Stimulated activated CD8-positive, alpha-beta memory T cell treated with anti-CD3 and anti-CD28 coated beads, Interleukin-15, amount 100 ng/mL, for 48 hours (primary cell): ENCODE measurements around the gene SOCS3.

ENCODE experiments used
- DNase-seq, 2 donors: peaks; one replicate each; pipeline ENCODE4 v3.0.0-alpha.2; 2020; ENCODE audit warnings: low read depth in 2 of 2

SOCS3 gene, protein sequence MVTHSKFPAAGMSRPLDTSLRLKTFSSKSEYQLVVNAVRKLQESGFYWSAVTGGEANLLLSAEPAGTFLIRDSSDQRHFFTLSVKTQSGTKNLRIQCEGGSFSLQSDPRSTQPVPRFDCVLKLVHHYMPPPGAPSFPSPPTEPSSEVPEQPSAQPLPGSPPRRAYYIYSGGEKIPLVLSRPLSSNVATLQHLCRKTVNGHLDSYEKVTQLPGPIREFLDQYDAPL

DNA sequence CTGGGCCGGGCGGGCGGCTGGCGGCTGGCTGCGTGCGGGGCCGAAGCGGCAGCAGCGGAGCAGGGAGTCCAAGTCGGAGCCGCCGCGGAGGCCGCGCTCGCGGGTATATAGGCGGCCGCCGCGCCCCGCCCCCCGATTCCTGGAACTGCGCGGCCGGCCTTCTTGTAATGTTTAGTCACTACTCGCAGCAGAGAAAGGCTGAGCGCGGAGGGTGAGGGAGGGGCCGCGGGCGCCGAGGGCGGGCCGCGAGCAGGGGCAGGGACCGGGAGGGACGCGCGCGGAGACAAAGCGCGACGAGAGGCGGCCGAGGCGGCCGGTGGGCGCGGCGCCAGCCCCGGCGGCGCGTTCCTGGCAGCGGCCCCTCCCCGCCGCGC lies at the start of gene SOCS3:
Gene SOCS3 (minus strand): TSS at position 81 of the 374 bp plus-strand sequence. CDS start 982 bp downstream, outside the sequence.
- DNase-seq = peak; percentile 96 to 98

DNA sequence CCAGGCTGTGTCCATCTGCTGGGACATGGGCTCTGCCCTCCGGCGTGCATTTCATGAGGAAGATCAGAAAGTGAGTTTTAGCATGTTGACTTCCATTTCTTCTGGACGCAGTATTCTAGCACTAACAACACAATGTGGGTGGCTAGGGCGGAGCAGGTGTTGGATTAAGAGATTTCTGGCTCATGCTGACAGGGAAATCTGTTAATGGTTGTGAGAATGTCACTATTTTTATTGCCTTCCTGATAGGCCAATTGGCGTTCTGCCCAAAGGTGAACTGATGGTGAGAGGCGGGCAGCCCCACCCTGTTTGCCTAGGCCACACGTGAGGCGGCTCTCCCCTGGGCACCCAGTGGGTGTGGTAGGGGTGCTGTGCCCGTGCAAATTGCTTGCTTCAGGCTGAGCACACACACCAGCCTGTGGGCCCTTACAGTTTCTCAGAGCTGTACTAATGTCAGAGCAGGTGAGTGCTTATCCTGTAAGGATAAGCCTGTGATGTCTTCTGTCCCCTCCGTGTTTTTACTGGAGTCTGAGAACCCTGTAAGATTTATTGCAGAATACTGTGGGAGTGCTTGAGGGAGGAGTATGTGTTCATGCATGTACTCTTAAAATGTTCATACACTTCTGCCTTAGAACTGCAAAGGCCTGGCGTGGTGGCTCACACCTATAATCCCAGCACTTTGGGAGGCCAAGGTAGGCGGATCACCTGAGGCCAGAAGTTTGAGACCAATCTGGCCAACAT lies 49.5 kb upstream of the SOCS3 start:
- no peak for DNase-seq

DNA sequence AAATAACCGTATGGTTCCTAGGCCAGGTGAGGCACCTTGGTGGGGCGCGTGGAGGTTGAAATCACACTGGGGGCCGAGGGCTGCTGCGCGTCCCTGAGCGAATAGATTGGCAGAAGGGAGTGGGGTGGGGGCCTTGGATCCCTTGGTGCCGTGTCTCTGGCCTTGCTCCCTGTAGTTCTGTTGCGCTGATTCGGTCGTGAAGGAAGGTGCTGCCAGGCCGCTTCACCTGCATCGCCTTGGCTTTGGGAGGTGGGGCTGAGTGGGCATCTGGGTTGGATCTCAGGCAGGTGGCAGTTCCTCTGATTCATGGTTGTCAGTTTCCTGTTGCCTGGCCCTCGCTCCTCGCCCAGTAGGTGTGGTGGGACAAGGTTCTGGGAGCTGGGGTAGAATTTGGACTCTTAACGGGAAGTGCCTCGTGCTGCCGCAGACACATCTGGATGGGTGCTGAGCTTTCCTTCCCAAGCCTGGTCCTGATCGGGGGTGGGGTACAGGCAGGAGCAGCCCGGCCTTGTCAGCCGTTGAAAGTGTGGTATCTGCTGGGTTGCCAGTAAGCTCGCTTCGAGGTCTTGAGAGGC lies 48.7 kb upstream of the SOCS3 start:
- no peak for DNase-seq

DNA sequence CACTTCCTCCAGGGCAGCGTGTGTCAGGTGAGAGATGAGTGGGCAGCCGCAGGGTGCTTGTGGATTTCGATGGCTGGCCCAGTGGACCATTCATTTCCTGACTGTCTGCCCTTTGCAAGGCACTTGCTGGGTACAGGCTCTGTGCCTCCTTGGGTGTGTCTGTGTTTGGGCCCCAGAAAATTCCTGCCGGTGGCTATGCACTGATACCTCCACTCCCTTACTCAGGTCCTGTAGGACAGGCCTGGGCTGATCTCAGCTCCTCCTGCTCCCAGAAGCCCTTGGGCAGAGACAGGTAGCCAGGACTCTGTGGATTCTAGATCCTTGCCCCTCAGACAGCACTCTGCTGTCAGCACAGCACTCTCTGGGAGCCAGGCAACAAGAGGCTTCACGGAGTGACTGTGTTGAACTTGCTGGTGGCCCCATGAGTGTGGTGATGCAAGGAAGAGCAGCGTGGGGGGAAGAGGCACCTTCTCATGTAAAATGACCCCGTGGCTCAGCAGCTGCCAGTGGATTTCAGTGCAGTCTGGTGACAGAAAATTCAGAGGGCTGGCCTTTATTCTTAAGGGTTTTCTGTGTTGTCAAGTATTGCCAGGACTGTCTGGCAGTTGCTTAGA lies 47.6 kb upstream of the SOCS3 start:
- DNase-seq = no peak

DNA sequence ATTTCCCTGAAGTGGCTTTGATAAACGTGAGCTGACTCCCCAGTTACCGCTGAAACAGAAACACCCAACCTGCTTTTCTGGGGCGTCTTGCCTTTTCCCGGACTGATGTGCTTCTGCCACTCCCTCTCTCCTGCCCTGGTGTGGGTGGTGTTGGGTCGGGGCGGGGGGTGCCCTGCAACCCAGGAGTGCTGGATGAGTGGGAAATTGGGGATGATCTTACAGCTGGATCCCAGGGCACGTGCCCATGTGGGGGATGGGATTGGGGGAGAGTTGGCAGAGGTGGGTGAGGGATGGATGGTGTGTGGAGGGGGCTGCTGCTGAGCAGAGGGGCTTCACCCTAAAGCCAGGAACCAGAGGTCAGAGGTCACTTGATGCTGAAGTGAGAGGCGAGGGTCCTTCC lies 47.0 kb upstream of the SOCS3 start:
- no peak for DNase-seq

DNA sequence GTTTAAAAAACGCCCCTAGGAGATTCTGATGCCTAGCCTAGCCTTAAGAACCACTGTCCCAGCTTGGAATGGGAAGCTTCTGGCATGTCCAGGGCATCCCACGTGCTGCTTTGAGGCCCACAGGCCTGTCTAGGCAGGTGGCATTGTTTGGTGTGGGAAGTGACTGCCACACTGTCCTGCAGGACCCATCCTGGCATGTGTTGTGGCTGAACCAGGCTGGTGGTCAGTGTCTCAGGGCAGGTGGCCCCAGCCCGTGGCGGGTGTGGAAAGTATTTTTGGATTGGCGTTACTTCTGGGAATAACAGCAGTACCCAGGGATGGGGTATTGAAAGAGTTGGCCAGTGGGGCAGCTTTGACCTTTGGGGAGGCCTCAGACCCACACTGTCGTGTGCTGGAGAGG lies 46.5 kb upstream of the SOCS3 start:
- DNase-seq = no peak

DNA sequence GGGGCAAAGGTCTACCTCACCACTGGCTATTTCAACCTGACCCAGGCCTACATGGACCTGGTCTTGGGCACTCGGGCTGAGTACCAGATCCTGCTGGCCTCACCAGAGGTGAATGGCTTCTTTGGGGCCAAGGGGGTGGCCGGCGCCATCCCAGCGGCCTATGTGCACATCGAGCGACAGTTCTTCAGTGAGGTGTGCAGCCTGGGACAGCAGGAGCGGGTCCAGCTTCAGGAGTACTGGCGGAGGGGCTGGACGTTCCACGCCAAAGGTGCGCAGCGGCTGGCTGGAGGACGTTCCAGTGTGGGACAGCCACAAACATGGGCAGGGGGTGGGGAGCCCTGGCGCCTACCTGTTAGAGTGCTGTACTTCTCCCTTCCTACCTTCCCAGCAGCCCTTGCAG lies 43.9 kb upstream of the SOCS3 start:
- no peak for DNase-seq

DNA sequence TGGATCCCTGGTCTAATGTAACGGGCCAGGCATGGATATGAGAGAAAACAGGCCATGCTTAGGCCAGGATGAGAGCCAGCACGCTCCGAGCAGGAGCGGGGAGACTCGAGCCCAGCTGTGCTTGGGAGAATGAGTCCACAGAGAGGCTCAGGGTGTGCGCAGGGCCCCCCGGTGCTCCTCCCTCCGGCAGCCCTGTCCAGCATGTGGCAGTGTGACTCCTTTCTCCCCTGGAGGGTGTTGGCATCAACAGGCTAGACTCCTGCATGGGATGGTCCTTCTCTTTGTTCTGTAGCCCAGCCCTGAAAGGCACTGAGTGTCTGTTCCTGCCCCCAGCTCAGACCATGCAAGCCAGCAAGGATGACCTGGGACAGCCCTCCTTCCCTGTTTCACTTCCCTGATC lies 42.0 kb upstream of the SOCS3 start:
- DNase-seq = no peak

DNA sequence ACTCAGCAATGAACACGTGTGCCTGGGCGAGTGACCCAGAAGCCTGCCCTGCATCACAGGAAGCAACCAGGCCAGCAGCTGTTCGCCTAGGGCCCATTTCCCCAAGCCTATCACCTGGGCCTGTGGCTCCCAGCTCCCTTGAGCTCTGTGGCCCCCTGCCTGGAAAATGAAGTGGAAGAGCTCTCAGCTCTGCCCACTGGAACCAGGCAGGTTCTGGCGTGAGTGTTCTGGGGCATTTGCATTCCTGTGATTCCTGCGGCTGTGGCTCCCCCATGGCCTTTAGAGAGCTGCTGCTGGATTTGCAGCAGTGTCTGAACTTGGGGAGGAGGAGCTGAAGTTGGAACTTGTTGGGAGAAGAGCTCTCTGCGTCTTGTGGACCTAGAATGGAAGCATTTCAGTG lies 41.4 kb upstream of the SOCS3 start:
- no peak for DNase-seq

DNA sequence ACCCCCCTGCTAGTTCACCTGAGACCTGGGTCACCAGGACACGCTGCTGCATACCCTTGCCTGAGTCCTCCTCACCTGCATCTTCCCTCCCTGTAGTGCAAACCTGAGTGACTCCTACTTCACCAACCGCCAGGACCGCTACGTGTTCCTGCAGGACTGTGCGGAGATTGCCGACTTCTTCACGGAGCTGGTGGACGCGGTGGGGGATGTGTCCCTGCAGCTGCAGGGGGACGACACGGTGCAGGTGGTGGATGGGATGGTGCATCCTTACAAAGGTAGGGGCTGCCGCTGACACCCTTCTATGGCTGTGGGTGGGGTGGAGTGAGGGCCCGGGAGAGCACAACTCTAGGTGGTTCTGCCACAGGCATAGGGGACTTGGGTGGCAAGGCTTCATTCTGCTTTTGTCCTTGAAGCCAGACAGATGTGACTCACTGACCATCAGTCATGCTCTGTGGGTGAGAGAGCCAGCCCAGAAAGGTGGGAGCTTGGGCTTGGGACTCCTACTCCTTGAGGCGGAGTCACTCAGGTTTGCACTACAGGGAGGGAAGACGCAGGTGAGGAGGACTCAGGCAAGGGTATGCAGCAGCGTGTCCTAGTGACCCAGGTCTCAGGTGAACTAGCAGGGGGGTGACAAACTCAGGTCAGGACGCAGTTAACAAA lies 40.8 kb upstream of the SOCS3 start:
- no peak for DNase-seq

DNA sequence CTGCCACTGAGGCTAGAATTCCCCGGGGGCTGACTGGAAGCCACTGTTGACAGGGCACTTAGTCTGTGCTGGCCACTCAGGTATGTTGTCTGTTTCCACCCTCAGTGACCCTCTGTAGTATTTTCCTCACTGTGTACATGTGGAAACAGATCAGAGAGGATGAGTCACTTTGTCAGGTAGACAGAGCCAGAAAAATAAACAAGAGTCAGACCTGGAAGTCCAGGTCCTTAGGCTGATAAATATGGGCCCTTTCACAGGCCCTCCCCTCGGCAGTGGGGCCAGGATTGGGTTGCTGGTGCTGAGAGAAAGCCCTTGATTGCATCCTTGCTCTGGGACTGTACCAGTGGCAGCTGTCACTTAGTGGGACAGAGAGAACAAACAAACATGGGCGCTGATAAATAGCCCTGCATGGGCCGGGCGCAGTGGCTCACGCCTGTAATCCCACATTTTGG lies 39.8 kb upstream of the SOCS3 start:
- no peak for DNase-seq

DNA sequence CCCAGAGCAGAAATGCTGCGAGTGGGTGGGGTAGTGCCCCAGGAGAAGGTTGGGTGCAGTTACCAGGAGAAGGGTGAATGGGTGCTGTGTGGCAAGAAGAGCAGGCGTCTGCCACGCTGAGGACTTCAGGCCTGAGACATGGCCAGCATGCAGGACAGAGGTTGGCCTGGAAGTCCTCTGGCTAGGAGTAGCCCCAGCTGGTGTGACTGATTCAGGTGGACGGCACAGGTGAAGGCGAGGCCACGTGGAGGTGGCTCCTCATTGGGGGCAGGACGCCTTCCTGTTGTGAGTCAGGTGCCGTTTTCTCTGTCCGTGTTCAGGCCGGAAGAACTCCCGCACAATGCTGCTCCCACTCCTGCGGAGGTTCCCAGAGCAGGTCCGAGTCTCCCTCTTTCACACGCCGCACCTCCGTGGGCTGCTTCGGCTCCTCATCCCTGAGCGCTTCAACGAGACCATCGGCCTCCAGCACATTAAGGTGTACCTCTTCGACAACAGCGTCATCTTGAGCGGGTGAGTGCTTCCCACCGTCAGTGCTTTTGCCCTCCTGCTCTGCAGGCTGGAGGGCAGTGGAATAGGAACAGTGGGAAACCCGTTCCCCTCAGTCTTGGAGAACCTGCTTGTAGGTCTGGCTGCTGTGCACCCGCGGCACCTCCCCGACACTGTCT lies 39.3 kb upstream of the SOCS3 start:
- DNase-seq = no peak

DNA sequence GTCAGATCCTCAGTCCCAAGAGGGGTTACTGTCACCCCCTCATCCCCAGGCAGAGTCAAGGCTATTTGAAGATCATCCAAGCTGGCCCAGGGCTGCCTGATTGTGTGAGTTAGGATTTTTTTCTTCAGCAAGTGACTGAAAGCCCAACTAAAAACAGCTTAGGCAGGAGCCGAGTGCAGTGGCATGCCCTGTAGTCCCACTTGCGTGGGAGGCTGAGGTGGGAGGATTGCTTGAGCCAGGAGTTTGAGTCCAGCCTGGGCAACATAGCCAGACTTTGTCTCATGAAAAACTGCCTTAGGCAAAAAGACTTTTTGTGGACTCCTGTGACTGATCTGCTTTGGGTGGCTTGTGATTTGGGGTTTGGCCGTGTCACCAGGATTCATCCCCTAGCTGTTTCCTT lies 38.5 kb upstream of the SOCS3 start:
- DNase-seq = no peak

DNA sequence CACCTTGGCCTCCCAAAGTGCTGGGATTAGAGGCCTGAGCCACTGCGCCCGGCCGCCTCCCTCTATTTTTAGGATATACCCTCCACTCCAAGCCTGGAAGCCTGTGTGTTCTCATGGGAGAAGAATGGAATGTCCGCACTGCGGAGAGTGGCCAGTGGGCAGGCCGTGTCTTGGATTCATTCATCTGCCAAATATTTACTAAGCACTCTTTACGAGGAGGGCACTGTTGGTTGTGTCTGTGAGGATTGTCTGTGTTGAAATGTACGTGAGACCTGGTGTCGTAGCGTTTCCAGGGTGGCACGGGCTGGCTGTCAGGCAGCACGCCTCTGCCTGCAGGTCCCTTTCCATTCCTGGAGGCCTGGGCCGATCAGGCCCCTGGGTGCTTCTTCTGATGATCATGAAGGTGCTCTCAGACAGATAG lies 37.8 kb upstream of the SOCS3 start:
- DNase-seq = no peak

DNA sequence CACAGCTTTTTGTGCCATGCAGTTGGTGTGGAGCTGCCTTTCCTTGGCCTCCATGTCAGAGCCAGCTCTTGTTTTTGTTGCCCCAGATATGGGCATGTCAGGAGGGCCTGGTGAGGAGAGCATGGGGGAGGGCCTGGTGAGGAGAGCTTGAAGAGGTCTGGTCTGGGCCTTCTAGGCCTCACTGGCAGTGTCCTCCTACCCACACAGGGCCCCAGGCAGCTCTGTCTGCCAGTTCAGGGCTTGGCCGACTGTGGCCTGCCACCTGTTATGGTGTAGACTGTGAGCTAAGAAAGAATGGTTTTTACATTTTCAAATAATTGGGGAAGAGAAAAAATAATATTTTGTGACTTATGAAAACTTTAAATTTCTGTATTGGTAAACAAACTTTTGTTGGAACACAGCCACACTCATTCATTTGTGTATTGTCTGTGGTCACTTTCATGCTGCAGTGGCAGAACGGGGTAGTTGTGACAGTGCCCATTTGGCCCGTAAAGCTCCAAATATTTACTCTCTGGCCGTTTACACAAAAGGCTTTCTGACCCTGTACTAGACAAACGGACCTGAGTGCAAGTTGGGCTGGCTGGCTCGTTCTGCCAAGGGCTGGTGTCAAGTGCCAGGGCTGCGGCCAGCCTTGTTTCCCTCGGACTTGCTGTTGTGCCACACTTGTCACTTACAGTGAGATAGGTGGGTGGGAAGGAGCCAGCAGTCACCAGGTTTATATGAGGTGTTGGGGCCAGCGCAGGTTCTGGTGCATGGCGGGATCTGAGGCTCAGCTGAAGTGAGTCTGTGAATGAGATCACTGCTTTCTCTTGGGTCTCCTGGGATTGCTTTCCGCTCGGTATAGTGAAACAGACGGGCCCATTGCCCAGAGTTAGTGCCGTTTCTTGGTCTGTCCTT lies 36.8 kb upstream of the SOCS3 start:
- DNase-seq = no peak

DNA sequence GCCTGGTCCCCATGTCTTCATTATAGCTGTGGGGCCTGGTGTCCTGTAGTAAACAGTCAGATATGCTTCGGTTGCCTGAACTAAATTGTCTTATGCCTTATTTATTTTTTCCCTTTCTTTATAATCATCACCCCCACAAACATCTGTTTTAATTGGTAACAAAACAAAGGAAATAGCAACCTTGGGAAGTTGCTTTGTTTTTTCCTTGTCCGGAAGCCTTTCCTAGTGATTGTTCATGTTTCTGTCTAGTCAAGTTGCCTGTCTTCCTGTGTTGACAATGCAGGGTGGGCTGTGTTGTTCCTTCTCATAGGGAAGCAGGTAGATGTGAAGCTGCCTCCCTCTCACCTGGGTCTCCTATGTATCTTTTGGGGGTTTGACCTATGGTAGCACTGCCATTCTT lies 35.3 kb upstream of the SOCS3 start:
- DNase-seq = no peak

DNA sequence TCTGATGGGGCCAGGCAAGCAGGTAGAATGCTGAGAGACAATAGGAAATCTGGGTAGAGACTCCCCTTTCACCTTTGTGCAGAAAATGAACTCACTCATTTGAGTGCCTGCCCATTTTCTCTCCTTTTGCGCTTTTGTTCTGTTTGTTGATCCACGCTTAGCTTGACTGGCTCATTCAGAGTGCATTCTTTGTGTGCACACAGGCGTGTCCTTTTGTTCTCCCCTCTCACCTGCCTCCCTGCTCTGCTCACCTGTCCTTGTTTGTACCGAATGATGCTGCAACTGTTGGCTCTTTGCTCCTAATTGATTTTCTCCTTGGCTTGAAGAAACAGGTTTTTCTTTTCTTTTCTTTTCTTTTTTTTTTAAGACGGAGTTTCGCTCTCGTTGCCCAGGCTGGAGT lies 34.3 kb upstream of the SOCS3 start:
- no peak for DNase-seq

DNA sequence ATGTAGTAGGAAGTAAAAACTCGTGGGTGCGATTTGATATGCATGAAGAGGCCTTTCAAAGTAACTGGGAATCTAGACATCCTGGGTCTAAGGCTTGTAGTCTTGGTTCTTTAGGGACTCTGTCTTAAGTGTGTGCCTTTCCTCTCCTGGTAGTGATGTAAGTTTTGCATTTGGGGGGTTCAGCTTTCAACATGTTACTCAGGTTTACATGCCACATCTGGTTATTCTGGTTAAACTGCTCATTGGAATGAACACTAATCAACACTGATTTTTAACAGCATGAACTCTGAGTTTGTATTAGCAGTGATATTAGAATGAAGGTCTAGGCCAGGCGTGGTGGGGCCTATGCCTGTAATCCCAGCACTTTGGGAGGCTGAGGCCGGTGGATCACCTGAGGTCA lies 33.7 kb upstream of the SOCS3 start:
- no peak for DNase-seq

DNA sequence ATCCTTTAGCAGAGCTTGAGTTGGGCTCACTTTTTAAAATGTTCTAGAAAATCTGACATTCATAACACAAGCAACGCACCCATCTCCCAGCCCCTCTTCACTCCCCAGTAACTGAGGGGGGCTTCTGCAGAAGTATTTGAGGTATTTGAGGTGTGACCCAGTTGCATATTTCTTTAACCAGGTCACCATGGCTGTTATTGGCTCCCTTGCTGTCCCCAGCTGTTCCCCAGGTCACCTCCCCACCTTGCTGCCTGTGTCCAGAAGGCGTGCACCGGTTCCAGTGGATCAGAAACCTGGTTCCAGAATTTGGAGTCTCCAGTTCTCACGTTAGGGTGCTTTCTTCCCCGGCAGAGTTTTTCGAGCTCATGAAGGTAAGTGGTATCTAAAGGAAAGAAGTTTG lies 32.4 kb upstream of the SOCS3 start:
- no peak for DNase-seq

DNA sequence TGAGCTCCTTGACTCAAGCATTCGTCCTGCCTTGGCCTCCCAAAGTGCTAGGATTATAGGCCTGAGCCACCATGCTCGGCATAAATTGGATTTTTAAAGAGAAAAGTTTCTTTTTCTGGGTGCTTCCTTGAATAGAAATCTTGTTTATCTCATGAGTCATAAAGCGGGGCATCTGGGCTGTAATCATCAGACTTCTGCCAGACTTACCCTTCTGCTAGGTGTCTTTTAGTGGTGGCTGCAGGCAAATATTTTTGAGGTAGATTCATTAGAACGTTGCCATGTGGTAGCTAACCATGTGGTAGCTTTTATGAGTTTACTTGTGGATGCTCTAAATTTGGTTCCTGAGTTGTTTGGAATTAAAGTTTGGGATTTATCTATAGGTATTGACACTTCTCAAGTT lies 32.0 kb upstream of the SOCS3 start:
- no peak for DNase-seq

DNA sequence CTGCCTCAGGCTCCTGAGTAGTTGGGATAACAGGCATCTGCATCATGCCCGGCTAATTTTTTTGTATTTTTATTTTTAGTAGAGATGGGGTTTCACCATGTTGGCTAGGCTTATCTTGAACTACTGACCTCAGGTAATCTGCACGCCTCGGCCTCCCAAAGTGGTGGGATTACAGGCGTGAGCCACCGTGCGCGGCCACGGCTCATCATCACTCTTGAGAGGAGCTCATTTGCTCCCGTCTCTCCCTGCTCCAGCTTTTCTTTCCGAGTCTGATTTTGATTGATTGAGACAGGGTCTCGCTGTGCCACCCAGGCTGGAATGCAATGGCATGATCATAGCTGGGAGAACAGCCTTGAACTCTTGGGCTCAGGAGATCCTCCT lies 31.2 kb upstream of the SOCS3 start:
- DNase-seq = no peak
